OCI-LY3 (cell line): ENCODE measurements around the gene THAP12.

Source experiments
- H2AFZ ChIP-seq: fragments of 200-600, 300-600 bp; shearing (Covaris generic); 2 replicates; pipeline ENCODE4 v1.6.0; 2014; ENCODE audit warnings: antibody characterized with exemption, low read depth, low read length
- H3K27ac ChIP-seq: fragments of 200-600, 300-600 bp; sonication (generic); 2 replicates; pipeline ENCODE4 v1.5.1; 2014; ENCODE audit warnings: mild to moderate bottlenecking, low read length, moderate library complexity, mixed read lengths
- H3K27me3 ChIP-seq: fragments of 200-600, 300-600 bp; sonication (generic); 2 replicates; pipeline ENCODE4 v1.6.1; 2014; ENCODE audit warnings: low read depth, low read length, mixed read lengths
- H3K36me3 ChIP-seq: fragments of 200-600, 300-600 bp; sonication (generic); replicated peaks from 2 replicates; pipeline ENCODE3; 2014; ENCODE audit warnings: low read depth, low read length, mixed read lengths
- H3K4me1 ChIP-seq: fragments of 300-600, 200-600 bp; sonication (generic); 2 replicates; pipeline ENCODE4 v1.6.1; 2014; ENCODE audit warnings: low read length, mixed read lengths
- H3K4me2 ChIP-seq: fragments of 200-600, 300-600 bp; sonication (generic); 2 replicates; pipeline ENCODE4 v1.6.1; 2014; ENCODE audit warnings: low read length, mixed read lengths
- H3K4me3 ChIP-seq: fragments of 300-600, 200-600 bp; sonication (generic); 2 replicates; pipeline ENCODE4 v1.5.1; 2014; ENCODE audit warnings: antibody characterized with exemption, mild to moderate bottlenecking, low read length, moderate library complexity
- H3K79me2 ChIP-seq: fragments of 300-600, 200-600 bp; shearing (Covaris generic); 2 replicates; pipeline ENCODE4 v1.6.1; 2014; ENCODE audit warnings: mild to moderate bottlenecking, low read length, mixed read lengths
- H3K9ac ChIP-seq: fragments of 300-600, 200-600 bp; shearing (Covaris generic); 2 replicates; pipeline ENCODE4 v1.6.0; 2014; ENCODE audit warnings: mild to moderate bottlenecking, low read length, moderate library complexity
- H3K9me3 ChIP-seq: fragments of 200-600, 300-600 bp; shearing (Covaris generic); 2 replicates; pipeline ENCODE4 v1.6.1; 2014; ENCODE audit warnings: low read length, mixed read lengths; ENCODE audit not compliant: insufficient read depth
- H4K20me1 ChIP-seq: fragments of 200-600, 300-600 bp; sonication (generic); 2 replicates; pipeline ENCODE4 v1.6.1; 2016; ENCODE audit warnings: low read length, mixed read lengths; ENCODE audit not compliant: insufficient read depth
- CTCF ChIP-seq: fragments of 200-600, 300-600 bp; sonication (generic); IDR thresholded peaks from 2 replicates; pipeline ENCODE4 v1.5.1; 2014; ENCODE audit warnings: antibody characterized with exemption, low read length, low read depth
- EZH2phosphoT487 ChIP-seq: fragments of 200-600 bp; shearing (Covaris generic); IDR thresholded peaks from 2 replicates; pipeline ENCODE4 v1.6.1; 2018; ENCODE audit warnings: antibody characterized with exemption, mixed run types, low read depth

The THAP12 gene

GRCh38 chr11:76371170-76371569 is 9.8 kb downstream of the THAP12 start:
- TF ChIP-seq EZH2phosphoT487: no peak
- TF ChIP-seq CTCF: no peak
- H3K4me2 ChIP-seq: no peak overlapping the region
- no peak overlapping the region for H3K4me3 ChIP-seq
- H3K9me3 ChIP-seq: no peaks in the 10 kb centered on the region
- no peak overlapping the region for H3K27ac ChIP-seq
- H3K79me2 ChIP-seq: peaks cover 85% of the 10 kb centered on the region
- peaks cover 92% of the 10 kb centered on the region for H4K20me1 ChIP-seq
- peaks cover 14% of the 10 kb centered on the region for H3K4me1 ChIP-seq
- H3K9ac ChIP-seq: no peak overlapping the region
- peaks cover 40% of the 10 kb centered on the region for H3K27me3 ChIP-seq
- H3K36me3 ChIP-seq: no peaks in the 10 kb centered on the region
- H2AFZ ChIP-seq: no peak overlapping the region

- Histone ChIP-seq H4K20me1 (peaks cover 84% of the 10 kb centered on the region), H3K79me2 (peaks cover 78% of the 10 kb centered on the region)
Observed at GRCh38 chr11:76369406-76369805, 11.5 kb downstream of the THAP12 start.

GRCh38 chr11:76368490-76368889 is 12.4 kb downstream of the THAP12 start:
- Histone ChIP-seq H4K20me1 (peaks cover 77% of the 10 kb centered on the region), H3K4me3 (no peak overlapping the region), H3K27me3 (peaks cover 17% of the 10 kb centered on the region), H3K36me3 (peaks cover 3% of the 10 kb centered on the region), H3K4me1 (peaks cover 8% of the 10 kb centered on the region), H3K27ac (no peak overlapping the region), H2AFZ (no peak overlapping the region), H3K9me3 (no peaks in the 10 kb centered on the region), H3K9ac (no peak overlapping the region), H3K79me2 (peaks cover 70% of the 10 kb centered on the region), H3K4me2 (no peak overlapping the region)
- no peak for TF ChIP-seq CTCF
- TF ChIP-seq EZH2phosphoT487: no peak

More at GRCh38 chr11:76369406-76369805, 11.5 kb downstream of the THAP12 start:
- Histone ChIP-seq H3K9me3 (no peaks in the 10 kb centered on the region), H3K4me3 (no peak overlapping the region), H3K4me1 (peaks cover 8% of the 10 kb centered on the region), H2AFZ (no peak overlapping the region), H3K9ac (no peak overlapping the region), H3K27me3 (peaks cover 23% of the 10 kb centered on the region), H3K36me3 (peaks cover 2% of the 10 kb centered on the region), H3K4me2 (no peak overlapping the region), H3K27ac (no peak overlapping the region)
- TF ChIP-seq EZH2phosphoT487 (no peak), CTCF (no peak)

GRCh38 chr11:76365038-76365679 is 15.8 kb downstream of the THAP12 start:
- H4K20me1 ChIP-seq: peaks cover 47% of the 10 kb centered on the region
- no peak overlapping the region for H3K4me2 ChIP-seq
- H3K27ac ChIP-seq: no peak overlapping the region
- no peaks in the 10 kb centered on the region for H3K9me3 ChIP-seq
- no peak overlapping the region for H2AFZ ChIP-seq
- H3K27me3 ChIP-seq: peaks cover 10% of the 10 kb centered on the region
- H3K79me2 ChIP-seq: peaks cover 46% of the 10 kb centered on the region
- H3K36me3 ChIP-seq: peaks cover 5% of the 10 kb centered on the region
- no peak overlapping the region for H3K4me3 ChIP-seq
- H3K4me1 ChIP-seq: peaks cover 8% of the 10 kb centered on the region
- TF ChIP-seq CTCF (no peak), EZH2phosphoT487 (no peak)
- H3K9ac ChIP-seq: no peak overlapping the region
